H1 (cell line): ENCODE data around the gene CPXM2. TPM values are rescaled to one million over a fixed set of nuclear protein-coding genes. Genes with fewer than 3 reads are reported as not detected.

ENCODE experiments used
- CBX5 ChIP-seq: fragments of 300-800, 300-1000 bp; sonication (generic); IDR thresholded peaks from 2 replicates; pipeline ENCODE4 v1.7.1; 2016; ENCODE audit warnings: antibody characterized with exemption, low read length, low read depth
- CTCF ChIP-seq, 3 experiments: IDR thresholded peaks; 1 replicate in 2 of 3; 2 replicates in 1 of 3; pipeline versions ENCODE4 v1.5.1 to v1.6.1; 2011; ENCODE audit warnings: low read length in 3 of 3, mild to moderate bottlenecking in 3 of 3, inconsistent platforms in 2 of 3, low read depth in 1 of 3, moderate library complexity in 1 of 3; ENCODE audit not compliant: insufficient read depth in 1 of 3; ENCODE audit errors: control extremely low read depth in 1 of 3
- KDM4A ChIP-seq: IDR thresholded peaks from one replicate; pipeline ENCODE4 v1.7.1; 2012; ENCODE audit warnings: low read depth, mild to moderate bottlenecking, moderate library complexity, low read length, inconsistent platforms; ENCODE audit not compliant: severe bottlenecking
- SRF ChIP-seq: IDR thresholded peaks from 2 replicates; pipeline ENCODE4 v1.6.1; 2011; ENCODE audit warnings: mild to moderate bottlenecking, low read depth, low read length, moderate library complexity
- TEAD4 ChIP-seq: IDR thresholded peaks from 2 replicates; pipeline ENCODE4 v1.6.1; 2012; ENCODE audit warnings: low read depth, low read length, inconsistent platforms, mixed read lengths
- USF2 ChIP-seq: IDR thresholded peaks from 2 replicates; pipeline ENCODE4 v1.6.1; 2011; ENCODE audit warnings: low read length, improper control_type of control experiment
- polyA plus RNA-seq, 7 experiments: library from polyadenylated mRNA; depleted of rRNA in 3 of 7; stranded (reverse) in 5 of 7; unstranded in 2 of 7; fragments of >200 nt in 5 of 7; fragments of 200-250 nt in 2 of 7; gene quantifications; 1 replicate in 5 of 7; 2 replicates in 1 of 7; 4 replicates in 1 of 7; pipeline versions ENCODE4 v1.2.1 to v1.2.3, GENCODE V29; 2011 to 2013; ENCODE audit warnings: missing spikeins in 2 of 7, mixed read lengths in 2 of 7
- total RNA-seq: library from RNA; stranded (reverse); fragmentation: NEBNext Ultra II Directional; extraction: Animal tissue kit (Norgen Biotek cat#: 25700); gene quantifications from 2 replicates; pipeline ENCODE4 v1.2.1, GENCODE V29; 2021

Gene CPXM2
- total and polyA plus RNA-seq, 2 of the 8 experiments (the other 6 are each of a cell fraction or from before 2014, with no cell fraction given): 2.4 to 2.9 TPM

- no peak for TF ChIP-seq USF2
- TF ChIP-seq TEAD4: no peak
- TF ChIP-seq SRF: no peak
- TF ChIP-seq CBX5: no peak
- TF ChIP-seq KDM4A: no peak
- TF ChIP-seq CTCF (IDR thresholded peaks at IDR 0.05; ENCODE audit: control extremely low read depth in 1 of 3, insufficient read depth in 1 of 3, low read depth in 1 of 3, low read length in 3 of 3): no peak
Observed at GRCh38 chr10:123847686-123848432, 43.7 kb downstream of the CPXM2 start (continued).
